IMR-90 (cell line): ENCODE data around the gene POLR1G. TPM values are rescaled to one million over a fixed set of nuclear protein-coding genes. Genes with fewer than 3 reads are reported as not detected.

Experiments
- CEBPB ChIP-seq: IDR thresholded peaks from 2 replicates; pipeline ENCODE4 v1.6.1; 2012; ENCODE audit warnings: low read depth, low read length, improper control_type of control experiment
- CHD1 ChIP-seq: IDR thresholded peaks from 2 replicates; pipeline ENCODE4 v1.6.1; 2012; ENCODE audit warnings: low read depth, low read length, improper control_type of control experiment
- RFX5 ChIP-seq: IDR thresholded peaks from 2 replicates; pipeline ENCODE4 v1.8.0; 2012; ENCODE audit warnings: low read depth, mild to moderate bottlenecking, low read length, moderate library complexity
- SMC3 ChIP-seq: fragments of 150-350 bp; IDR thresholded peaks from 2 replicates; pipeline ENCODE4 v1.6.1; 2016; ENCODE audit warnings: low read depth, mild to moderate bottlenecking, antibody characterized with exemption, low read length, moderate library complexity
- polyA plus RNA-seq, 3 experiments: library from polyadenylated mRNA; depleted of rRNA; stranded (reverse); fragments of >200 nt; gene quantifications; 2 replicates each; pipeline ENCODE4 v1.2.3, GENCODE V29; 2012; ENCODE audit warnings: low replicate concordance in 1 of 3
- total RNA-seq: library from RNA; depleted of rRNA; stranded (reverse); fragments of >200 nt; gene quantifications from 2 replicates; pipeline ENCODE4 v1.2.3, GENCODE V29; 2012

Gene POLR1G
- total and polyA plus RNA-seq, 2 of the 4 experiments (the other 2 are of a cell fraction), result 8.0 to 12.5 TPM

GRCh38 chr19:45443462-45444317, 37.2 kb downstream of the POLR1G start (continued):
- peak; percentile 97 for TF ChIP-seq CEBPB
- peak; percentile 22; the same call in 1 of the 2 replicates for TF ChIP-seq RFX5
- TF ChIP-seq SMC3, result no peak
- peak; percentile 83; the same call in 1 of the 2 replicates for TF ChIP-seq CHD1
